HEK293 (cell line): Measurements from ENCODE around the gene VCPKMT.

Source experiments
- CTCF ChIA-PET: fragments of 350-600 bp; formaldehyde crosslinking; extraction: SDS; loops from one replicate; lab custom pipeline; 2021; ENCODE audit warnings: antibody characterized with exemption; lab: Yijun Ruan, JAX
- POLR2A ChIA-PET: fragments of 300-600 bp; formaldehyde crosslinking; extraction: SDS; loops from one replicate; lab custom pipeline; 2020; ENCODE audit warnings: antibody characterized with exemption, inconsistent platforms; lab: Yijun Ruan, JAX
- H3K27ac ChIP-seq: fragments of 200-500 bp; sonication (Bioruptor generic); 2 replicates; pipeline ENCODE4 v1.5.1; 2014; ENCODE audit warnings: low read depth, low read length, control low read depth, inconsistent platforms; ENCODE audit errors: extremely low read depth
- H3K36me3 ChIP-seq, 2 experiments: fragments of 200-500 bp in 1 of 2; sonication (Bioruptor generic) in 1 of 2; 1 replicate in 1 of 2; 2 replicates in 1 of 2; pipeline ENCODE4 v1.5.1; 2014 to 2017; ENCODE audit warnings: inconsistent platforms in 2 of 2, low read length in 2 of 2; ENCODE audit not compliant: control insufficient read depth in 2 of 2, insufficient read depth in 1 of 2
- H3K4me1 ChIP-seq: fragments of 200-500 bp; sonication (Bioruptor generic); 2 replicates; pipeline ENCODE4 v1.5.1; 2014; ENCODE audit warnings: mild to moderate bottlenecking, low read length, inconsistent platforms; ENCODE audit not compliant: control insufficient read depth, insufficient read depth
- H3K4me3 ChIP-seq: 2 replicates; pipeline ENCODE4 v1.5.1; 2011; ENCODE audit warnings: low read depth, mild to moderate bottlenecking, control low read depth, low read length, moderate library complexity
- H3K9me3 ChIP-seq: fragments of 200-500 bp; sonication (Bioruptor generic); 2 replicates; pipeline ENCODE4 v1.5.1; 2014; ENCODE audit warnings: low read depth, low read length, inconsistent platforms; ENCODE audit not compliant: control insufficient read depth, insufficient read depth
- BCL11B ChIP-seq: fragments of 450-650 bp; formaldehyde crosslinking; IDR thresholded peaks from 2 replicates; pipeline ENCODE4 v1.5.1; 2016; ENCODE audit warnings: low read depth, missing biosample characterization, missing genetic modification characterization
- OSR2 ChIP-seq: fragments of 450-650 bp; formaldehyde crosslinking; IDR thresholded peaks from 2 replicates; pipeline ENCODE4 v1.5.1; 2016; ENCODE audit warnings: missing biosample characterization, missing genetic modification characterization
- PRDM1 ChIP-seq: fragments of 450-650 bp; formaldehyde crosslinking; IDR thresholded peaks from 2 replicates; pipeline ENCODE4; 2016; ENCODE audit warnings: missing biosample characterization, missing genetic modification characterization
- REST ChIP-seq: fragments of 450-650 bp; formaldehyde crosslinking; IDR thresholded peaks from 2 replicates; pipeline ENCODE4 v1.5.1; 2016; ENCODE audit warnings: missing biosample characterization, missing genetic modification characterization
- SP2 ChIP-seq: fragments of 450-650 bp; formaldehyde crosslinking; IDR thresholded peaks from 2 replicates; pipeline ENCODE4 v1.5.1; 2016; ENCODE audit warnings: missing biosample characterization, missing genetic modification characterization
- SP7 ChIP-seq: fragments of 450-650 bp; formaldehyde crosslinking; IDR thresholded peaks from 2 replicates; pipeline ENCODE4 v1.5.1; 2016; ENCODE audit warnings: missing biosample characterization, missing genetic modification characterization
- ZBTB17 ChIP-seq: fragments of 450-650 bp; formaldehyde crosslinking; IDR thresholded peaks from 2 replicates; pipeline ENCODE4 v1.5.1; 2016; ENCODE audit warnings: missing biosample characterization, missing genetic modification characterization
- ZNF121 ChIP-seq: fragments of 450-650 bp; formaldehyde crosslinking; IDR thresholded peaks from 2 replicates; pipeline ENCODE4 v1.5.1; 2016; ENCODE audit warnings: missing biosample characterization, missing genetic modification characterization
- ZNF214 ChIP-seq: fragments of 450-650 bp; formaldehyde crosslinking; IDR thresholded peaks from 2 replicates; pipeline ENCODE4 v1.5.1; 2017; ENCODE audit warnings: missing biosample characterization, mild to moderate bottlenecking, missing genetic modification characterization, borderline replicate concordance
- ZNF221 ChIP-seq: fragments of 450-650 bp; formaldehyde crosslinking; IDR thresholded peaks from 2 replicates; pipeline ENCODE4 v1.5.1; 2017; ENCODE audit warnings: missing biosample characterization, missing genetic modification characterization, borderline replicate concordance
- ZNF311 ChIP-seq: fragments of 450-650 bp; formaldehyde crosslinking; IDR thresholded peaks from 2 replicates; pipeline ENCODE4 v1.5.1; 2017; ENCODE audit warnings: missing biosample characterization, missing genetic modification characterization, borderline replicate concordance
- ZNF362 ChIP-seq: fragments of 450-650 bp; formaldehyde crosslinking; IDR thresholded peaks from 2 replicates; pipeline ENCODE4 v1.5.1; 2016; ENCODE audit warnings: missing biosample characterization, missing genetic modification characterization
- ZNF366 ChIP-seq: fragments of 450-650 bp; formaldehyde crosslinking; conservative IDR thresholded peaks from 2 replicates; pipeline ENCODE4 v1.5.1; 2016; ENCODE audit warnings: missing biosample characterization, missing genetic modification characterization
- ZNF398 ChIP-seq: fragments of 450-650 bp; formaldehyde crosslinking; IDR thresholded peaks from 2 replicates; pipeline ENCODE4 v1.5.1; 2017; ENCODE audit warnings: missing biosample characterization, missing genetic modification characterization
- ZNF580 ChIP-seq: fragments of 450-650 bp; formaldehyde crosslinking; IDR thresholded peaks from 2 replicates; pipeline ENCODE4 v1.5.1; 2016; ENCODE audit warnings: missing biosample characterization, missing genetic modification characterization
- ZNF596 ChIP-seq: fragments of 450-650 bp; IDR thresholded peaks from 2 replicates; pipeline ENCODE4 v1.5.0; 2018; ENCODE audit warnings: missing biosample characterization, mild to moderate bottlenecking, missing genetic modification characterization, moderate library complexity
- ZNF639 ChIP-seq: fragments of 450-650 bp; formaldehyde crosslinking; IDR thresholded peaks from 2 replicates; pipeline ENCODE4 v1.5.1; 2016; ENCODE audit warnings: missing biosample characterization, missing genetic modification characterization

VCPKMT gene

GRCh38 chr14:50095895-50096294 lies 20.5 kb downstream of the VCPKMT start:
- Histone ChIP-seq H3K36me3 (no peaks in the 10 kb centered on the region), H3K4me1 (no peaks in the 10 kb centered on the region), H3K27ac (no peak overlapping the region), H3K4me3 (no peak overlapping the region), H3K9me3 (no peaks in the 10 kb centered on the region)
- ChIA-PET POLR2A (no interaction called here), CTCF (interaction anchor here (0.8 kb wide), 1 partner anchor 234 kb away, joined by 5 read pairs; no protein-coding TSS in a partner anchor)
- TF ChIP-seq OSR2 (tag by site-specific recombination) (no peak), ZNF398 (tag by site-specific recombination) (no peak), BCL11B (tag by site-specific recombination) (no peak), SP2 (tag by site-specific recombination) (no peak), ZNF366 (tag by site-specific recombination) (no peak), ZNF311 (tag by site-specific recombination) (no peak), ZNF596 (tag by site-specific recombination) (no peak), ZNF214 (tag by site-specific recombination) (no peak), ZNF221 (no peak), ZNF121 (tag by site-specific recombination) (no peak), SP7 (tag by site-specific recombination) (no peak)

- no peaks in the 10 kb centered on the region for H3K4me1 ChIP-seq
- TF ChIP-seq PRDM1 (tag by site-specific recombination), result peak; percentile 67; the same call in 1 of the 2 replicates
- no peak for TF ChIP-seq ZNF366 (tag by site-specific recombination)
- no peak for TF ChIP-seq ZNF580 (tag by site-specific recombination)
- TF ChIP-seq ZNF362 (tag by site-specific recombination), result no peak
- H3K9me3 ChIP-seq, result no peaks in the 10 kb centered on the region
- H3K36me3 ChIP-seq, result no peaks in the 10 kb centered on the region
- H3K27ac ChIP-seq, result no peak overlapping the region
- ChIA-PET POLR2A (no interaction called here), CTCF (no interaction called here)
- no peak overlapping the region for H3K4me3 ChIP-seq
These were observed 22.2 kb downstream of the VCPKMT start for GRCh38 chr14:50094056-50094755.

GRCh38 chr14:50093496-50093895 lies 22.9 kb downstream of the VCPKMT start:
- no peak overlapping the region for H3K27ac ChIP-seq
- no peaks in the 10 kb centered on the region for H3K4me1 ChIP-seq
- no peaks in the 10 kb centered on the region for H3K9me3 ChIP-seq
- ChIA-PET CTCF (interaction anchor here (0.6 to 0.7 kb wide), 2 partner anchors 13 to 227 kb away, joined by 3 to 4 read pairs; no protein-coding TSS in a partner anchor), POLR2A (no interaction called here)
- H3K36me3 ChIP-seq, result peaks cover 0 to 5% of the 10 kb centered on the region in 2 experiments; a peak in 1 of 3 replicates
- H3K4me3 ChIP-seq, result no peak overlapping the region
- TF ChIP-seq REST (tag by site-specific recombination) (peak; percentile 45; the same call in 1 of the 2 replicates), ZNF639 (tag by site-specific recombination) (no peak), ZBTB17 (peak; percentile 32; the same call in 1 of the 2 replicates)
- TF ChIP-seq, all 188 proteins: peak for 2
